H1 (cell line): ENCODE data around the gene BATF2. TPM values are rescaled to one million over a fixed set of nuclear protein-coding genes. Genes with fewer than 3 reads are reported as not detected.

Experiments used
- CTCF ChIA-PET: fragments of 300-600 bp; sonication (Branson Sonifier 250); formaldehyde crosslinking; loops from one replicate; lab custom pipeline; 2021; ENCODE audit not compliant: partially characterized antibody; lab: Charles Lee
- POLR2A ChIA-PET: fragments of 300-600 bp; sonication (Branson Sonifier 250); formaldehyde crosslinking; loops from one replicate; lab custom pipeline; 2021; ENCODE audit warnings: inconsistent platforms; ENCODE audit not compliant: partially characterized antibody; lab: Charles Lee
- DNase-seq, 2 experiments: peaks; one replicate each; pipeline versions ENCODE4 v3.0.0 to v3.0.0-alpha.2; 2010 to 2022; ENCODE audit warnings: low spot score in 2 of 2, low read depth in 1 of 2, mixed read lengths in 1 of 2
- FAIRE-seq: peaks from 2 replicates; lab custom pipeline; 2011; peaks lifted over from hg19 to GRCh38; lab: Jason Lieb, UNC
- H2AFZ ChIP-seq: 2 replicates; pipeline ENCODE4 v1.8.1; 2012; ENCODE audit warnings: low read length, inconsistent platforms
- H2AK5ac ChIP-seq: 2 replicates; pipeline ENCODE4 v1.6.1; 2013; ENCODE audit warnings: low read depth, low read length
- H2BK120ac ChIP-seq: replicated peaks from 2 replicates; pipeline ENCODE3; 2013; ENCODE audit warnings: low read depth, low read length, inconsistent platforms
- H2BK12ac ChIP-seq: 2 replicates; pipeline ENCODE4 v1.6.1; 2013; ENCODE audit warnings: low read depth, low read length
- H2BK15ac ChIP-seq: 2 replicates; pipeline ENCODE4 v1.6.1; 2013; ENCODE audit warnings: low read length
- H2BK20ac ChIP-seq: 2 replicates; pipeline ENCODE4 v1.6.1; 2013; ENCODE audit warnings: low read length
- H2BK5ac ChIP-seq: 2 replicates; pipeline ENCODE4 v1.6.1; 2013; ENCODE audit warnings: low read depth, low read length
- H3K14ac ChIP-seq: 2 replicates; pipeline ENCODE4 v1.6.1; 2013; ENCODE audit warnings: inconsistent platforms; ENCODE audit not compliant: insufficient read length
- H3K18ac ChIP-seq: 2 replicates; pipeline ENCODE4 v1.6.1; 2013; ENCODE audit warnings: low read length; ENCODE audit errors: extremely low read depth
- H3K23ac ChIP-seq: 2 replicates; pipeline ENCODE4 v1.6.1; 2013; ENCODE audit warnings: inconsistent platforms; ENCODE audit not compliant: insufficient read length
- H3K23me2 ChIP-seq: 2 replicates; pipeline ENCODE4 v1.6.1; 2013; ENCODE audit warnings: low read depth, low read length
- H3K27ac ChIP-seq: 2 replicates; pipeline ENCODE4 v1.6.1; 2011; ENCODE audit warnings: low read depth, low read length, inconsistent platforms
- H3K27me3 ChIP-seq, 4 experiments: replicated peaks in 1 of 4; 1 replicate in 1 of 4; 2 replicates in 3 of 4; pipeline versions ENCODE4 v1.6.1 to v1.8.1; 2011 to 2013; ENCODE audit warnings: low read length in 3 of 4, mild to moderate bottlenecking in 3 of 4, inconsistent platforms in 2 of 4, mixed read lengths in 2 of 4, moderate library complexity in 1 of 4; ENCODE audit not compliant: control insufficient read depth in 3 of 4, insufficient read depth in 3 of 4; ENCODE audit errors: extremely low read depth in 1 of 4
- H3K36me3 ChIP-seq, 4 experiments: 2 replicates each; pipeline versions ENCODE4 v1.6.1 to v1.8.1; 2011 to 2013; ENCODE audit warnings: mild to moderate bottlenecking in 4 of 4, low read length in 3 of 4, moderate library complexity in 2 of 4, control low read depth in 1 of 4, inconsistent platforms in 1 of 4; ENCODE audit not compliant: insufficient read depth in 4 of 4, control insufficient read depth in 2 of 4
- H3K4ac ChIP-seq: replicated peaks from 2 replicates; pipeline ENCODE3; 2013; ENCODE audit warnings: low read length, low read depth, mixed read lengths, inconsistent platforms; ENCODE audit not compliant: insufficient read length
- H3K4me1 ChIP-seq, 4 experiments: replicated peaks in 1 of 4; 1 replicate in 1 of 4; 2 replicates in 3 of 4; pipeline versions ENCODE4 v1.6.1 to v1.8.1; 2011 to 2013; ENCODE audit warnings: low read length in 3 of 4, inconsistent platforms in 2 of 4, mixed read lengths in 1 of 4; ENCODE audit not compliant: insufficient read depth in 4 of 4, control insufficient read depth in 3 of 4
- H3K4me2 ChIP-seq, 2 experiments: 2 replicates each; pipeline versions ENCODE4 v1.6.1 to v1.8.1; 2011 to 2013; ENCODE audit warnings: low read depth in 2 of 2, low read length in 2 of 2, control low read depth in 1 of 2, inconsistent platforms in 1 of 2, mild to moderate bottlenecking in 1 of 2; ENCODE audit not compliant: insufficient read depth in 1 of 2
- H3K4me3 ChIP-seq, 4 experiments: fragments of 200-600, 300-600 bp in 1 of 4; sonication (generic), shearing (Covaris generic), sonication (Bioruptor Twin) in 1 of 4; 2 replicates each; pipeline versions ENCODE4 v1.5.1 to v1.8.1; 2011 to 2016; ENCODE audit warnings: low read length in 4 of 4, low read depth in 3 of 4, control low read depth in 2 of 4, inconsistent platforms in 2 of 4, mild to moderate bottlenecking in 2 of 4, mixed read lengths in 1 of 4, moderate library complexity in 1 of 4; ENCODE audit not compliant: insufficient read depth in 2 of 4; ENCODE audit errors: extremely low read depth in 1 of 4
- H3K56ac ChIP-seq: replicated peaks from 2 replicates; pipeline ENCODE3; 2013; ENCODE audit warnings: low read depth, mild to moderate bottlenecking, mixed read lengths, low read length, inconsistent platforms; ENCODE audit not compliant: insufficient read length
- H3K79me1 ChIP-seq: 2 replicates; pipeline ENCODE4 v1.6.1; 2013; ENCODE audit warnings: low read depth, low read length, control low read depth
- H3K79me2 ChIP-seq, 2 experiments: 2 replicates each; pipeline versions ENCODE4 v1.6.1 to v1.8.1; 2012 to 2013; ENCODE audit warnings: low read length in 2 of 2, mild to moderate bottlenecking in 2 of 2, inconsistent platforms in 1 of 2; ENCODE audit not compliant: insufficient read depth in 2 of 2, control insufficient read depth in 1 of 2
- H3K9ac ChIP-seq, 4 experiments: replicated peaks in 1 of 4; 1 replicate in 1 of 4; 2 replicates in 3 of 4; pipeline versions ENCODE4 v1.6.1 to v1.8.1; 2011 to 2013; ENCODE audit warnings: low read depth in 3 of 4, low read length in 3 of 4, control low read depth in 2 of 4, mild to moderate bottlenecking in 2 of 4, moderate library complexity in 2 of 4, inconsistent platforms in 1 of 4; ENCODE audit errors: extremely low read depth in 1 of 4
- H3K9me3 ChIP-seq, 2 experiments: 2 replicates each; pipeline versions ENCODE4 v1.6.1 to v1.8.1; 2012 to 2013; ENCODE audit warnings: mild to moderate bottlenecking in 2 of 2, moderate library complexity in 2 of 2, control low read depth in 1 of 2, inconsistent platforms in 1 of 2, low read depth in 1 of 2, low read length in 1 of 2, mixed read lengths in 1 of 2; ENCODE audit not compliant: insufficient read depth in 2 of 2
- H4K20me1 ChIP-seq, 2 experiments: replicated peaks in 1 of 2; 2 replicates each; pipeline versions ENCODE3 to v1.8.1; 2011 to 2013; ENCODE audit warnings: inconsistent platforms in 2 of 2, low read length in 2 of 2, mild to moderate bottlenecking in 1 of 2; ENCODE audit not compliant: insufficient read depth in 2 of 2, control insufficient read depth in 1 of 2
- H4K5ac ChIP-seq: 2 replicates; pipeline ENCODE4 v1.6.1; 2013; ENCODE audit warnings: low read length, low read depth, mixed read lengths, inconsistent platforms; ENCODE audit not compliant: insufficient read length
- H4K8ac ChIP-seq: 2 replicates; pipeline ENCODE4 v1.8.0; 2013; ENCODE audit warnings: mild to moderate bottlenecking, moderate library complexity, low read length, inconsistent platforms; ENCODE audit not compliant: insufficient read depth; ENCODE audit errors: extremely low read depth
- H4K91ac ChIP-seq: replicated peaks from 2 replicates; pipeline ENCODE3; 2013; ENCODE audit warnings: low read length, mixed read lengths, inconsistent platforms; ENCODE audit not compliant: insufficient read length
- ASH2L ChIP-seq: fragments of 200-600, 300-600 bp; sonication (generic); IDR thresholded peaks from one replicate; pipeline ENCODE4 v1.7.1; 2017; ENCODE audit warnings: low read length
- BACH1 ChIP-seq: IDR thresholded peaks from 2 replicates; pipeline ENCODE4 v1.6.1; 2012; ENCODE audit warnings: low read length, improper control_type of control experiment
- BRCA1 ChIP-seq: IDR thresholded peaks from 2 replicates; pipeline ENCODE4 v1.6.1; 2012; ENCODE audit warnings: low read depth, low read length, improper control_type of control experiment
- CEBPB ChIP-seq: IDR thresholded peaks from 2 replicates; pipeline ENCODE4 v1.6.1; 2012; ENCODE audit warnings: low read depth, low read length
- CREB1 ChIP-seq: IDR thresholded peaks from 2 replicates; pipeline ENCODE4 v1.6.1; 2012; ENCODE audit warnings: inconsistent platforms
- GABPA ChIP-seq: IDR thresholded peaks from 2 replicates; pipeline ENCODE4 v1.6.1; 2011; ENCODE audit warnings: mild to moderate bottlenecking, low read length, moderate library complexity, borderline replicate concordance; ENCODE audit not compliant: insufficient read depth
- KDM4A ChIP-seq: IDR thresholded peaks from one replicate; pipeline ENCODE4 v1.7.1; 2012; ENCODE audit warnings: low read depth, mild to moderate bottlenecking, moderate library complexity, low read length, inconsistent platforms; ENCODE audit not compliant: severe bottlenecking
- POLR2AphosphoS5 ChIP-seq: IDR thresholded peaks from 2 replicates; pipeline ENCODE4 v1.6.1; 2011; ENCODE audit warnings: low read depth, low read length
- RXRA ChIP-seq: IDR thresholded peaks from 2 replicates; pipeline ENCODE4 v1.6.1; 2011; ENCODE audit warnings: low read depth, mild to moderate bottlenecking, low read length, moderate library complexity; ENCODE audit not compliant: insufficient read depth
- TAF7 ChIP-seq: optimal IDR thresholded peaks from 2 replicates; pipeline ENCODE3; 2011; ENCODE audit warnings: low read depth, mild to moderate bottlenecking, inconsistent platforms, low read length, moderate library complexity, borderline replicate concordance
- YY1 ChIP-seq: IDR thresholded peaks from 2 replicates; pipeline ENCODE4 v1.6.1; 2011; ENCODE audit warnings: low read depth, mild to moderate bottlenecking, low read length
- WGBS, 2 experiments: shearing (Covaris generic) in 1 of 2; methylation state at CpG; one replicate each; pipeline versions ENCODE4 v1.1.6 to v1.1.7; 2013 to 2015; ENCODE audit warnings: low lambda C conversion rate in 2 of 2, mixed read lengths in 2 of 2, inconsistent platforms in 1 of 2, low coverage in 1 of 2, missing lambda C conversion rate in 1 of 2; ENCODE audit not compliant: insufficient replicate concordance in 2 of 2, insufficient coverage in 1 of 2, insufficient read length in 1 of 2; ENCODE audit errors: extremely low coverage in 1 of 2, missing lambda C conversion rate in 1 of 2; 5-methylcytosine and 5-hydroxymethylcytosine counted together
- polyA plus RNA-seq, 7 experiments: library from polyadenylated mRNA; depleted of rRNA in 3 of 7; stranded (reverse) in 5 of 7; unstranded in 2 of 7; fragments of >200 nt in 5 of 7; fragments of 200-250 nt in 2 of 7; gene quantifications; 1 replicate in 5 of 7; 2 replicates in 1 of 7; 4 replicates in 1 of 7; pipeline versions ENCODE4 v1.2.1 to v1.2.3, GENCODE V29; 2011 to 2013; ENCODE audit warnings: missing spikeins in 2 of 7, mixed read lengths in 2 of 7
- total RNA-seq: library from RNA; stranded (reverse); fragmentation: NEBNext Ultra II Directional; extraction: Animal tissue kit (Norgen Biotek cat#: 25700); gene quantifications from 2 replicates; pipeline ENCODE4 v1.2.1, GENCODE V29; 2021
- TF ChIP-seq, protein P1 (sequence below): IDR thresholded peaks from 2 replicates; pipeline ENCODE4 v1.6.1; 2012; ENCODE audit warnings: inconsistent platforms

The BATF2 gene
- total and polyA plus RNA-seq, 2 of the 8 experiments (the other 6 are each of a cell fraction or from before 2014, with no cell fraction given), result 1.4 to 3.1 TPM

DNA sequence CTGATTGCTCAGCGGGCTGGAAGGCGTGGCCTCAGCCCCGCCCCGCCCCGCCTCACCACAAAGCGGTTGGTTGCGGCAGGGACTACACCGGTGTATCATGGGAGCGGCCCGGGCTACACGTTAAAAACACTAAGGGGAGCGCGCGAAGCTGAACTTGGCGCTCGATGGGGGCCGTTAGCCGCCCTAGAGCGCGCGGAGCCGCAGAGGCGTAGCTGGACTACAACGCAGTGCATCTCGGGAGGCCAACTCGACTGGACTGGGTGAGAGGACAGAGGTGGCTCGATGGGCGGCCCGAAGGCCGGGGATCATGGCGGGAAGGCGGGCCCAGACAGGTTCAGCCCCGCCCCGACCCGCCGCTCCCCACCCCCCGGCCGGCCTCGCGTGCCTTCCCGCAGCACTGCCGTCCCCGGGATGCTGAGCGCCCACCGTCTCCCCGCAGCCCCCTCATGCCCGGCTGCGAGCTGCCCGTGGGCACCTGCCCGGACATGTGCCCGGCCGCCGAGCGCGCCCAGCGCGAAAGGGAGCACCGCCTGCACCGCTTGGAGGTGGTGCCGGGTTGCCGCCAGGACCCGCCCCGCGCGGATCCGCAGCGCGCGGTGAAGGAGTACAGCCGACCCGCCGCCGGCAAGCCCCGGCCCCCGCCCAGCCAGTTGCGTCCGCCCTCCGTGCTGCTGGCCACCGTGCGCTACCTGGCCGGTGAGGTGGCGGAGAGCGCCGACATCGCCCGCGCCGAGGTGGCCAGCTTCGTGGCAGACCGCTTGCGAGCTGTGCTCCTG, 44.3 kb upstream of the BATF2 start, which contains the start of gene SAC3D1:
SAC3D1 (plus strand) TSS at position 364 of the 776 bp plus-strand sequence; CDS start at position 447, 83 bp downstream.
- DNase-seq, result peak; percentile 80 to 94
- peak within 1 kb of the TSS; percentile 85; the same call in 1 of the 2 replicates for H3K27ac ChIP-seq
- peak; percentile 53 for TF ChIP-seq CREB1
- TF ChIP-seq CEBPB, result no peak
- peak; percentile 70 for TF ChIP-seq KDM4A
- TF ChIP-seq, protein P1, sequence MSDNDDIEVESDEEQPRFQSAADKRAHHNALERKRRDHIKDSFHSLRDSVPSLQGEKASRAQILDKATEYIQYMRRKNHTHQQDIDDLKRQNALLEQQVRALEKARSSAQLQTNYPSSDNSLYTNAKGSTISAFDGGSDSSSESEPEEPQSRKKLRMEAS, result peak; percentile 40; the same call in 1 of the 2 replicates
- TF ChIP-seq BRCA1, result no peak
- peak; percentile 63 for TF ChIP-seq TAF7
- peak; percentile 65 for TF ChIP-seq ASH2L
- peak; percentile 25; the same call in 1 of the 2 replicates for TF ChIP-seq BACH1
- peak; percentile 67 for TF ChIP-seq POLR2AphosphoS5
- peak; percentile 23; the same call in 1 of the 2 replicates for TF ChIP-seq YY1
- TF ChIP-seq GABPA, result no peak
- no peak for TF ChIP-seq RXRA

More for the DNA sequence above, 44.3 kb upstream of the BATF2 start, which contains the start of gene SAC3D1:
- H2BK5ac ChIP-seq, result peak within 1 kb of the TSS; percentile 98
- peak within 1 kb of the TSS; percentile 63 to 90 for H3K4me2 ChIP-seq
- no peak within 1 kb of the TSS for H3K23ac ChIP-seq
- H3K4ac ChIP-seq, result peak within 1 kb of the TSS; percentile 78
- H3K79me1 ChIP-seq, result peaks cover 2% of the 10 kb centered on the region
- H2AK5ac ChIP-seq, result no peak within 1 kb of the TSS
- FAIRE-seq, result peak; percentile 66
- H3K56ac ChIP-seq, result peak within 1 kb of the TSS; percentile 83
- H3K4me3 ChIP-seq, result peak within 1 kb of the TSS; percentile 48 to 93 (median 80)
- H3K9ac ChIP-seq, result peak within 1 kb of the TSS; percentile 86 to 94 (median 92)
- peak within 1 kb of the TSS; percentile 96 for H4K8ac ChIP-seq
- no peaks in the 10 kb centered on the region for H3K9me3 ChIP-seq
- H3K27me3 ChIP-seq, result no peaks in the 10 kb centered on the region
- no peak within 1 kb of the TSS for H2BK20ac ChIP-seq
- no peaks in the 10 kb centered on the region; a peak in 2 of 7 replicates for H3K4me1 ChIP-seq
- no peak within 1 kb of the TSS for H2BK15ac ChIP-seq
- no peak within 1 kb of the TSS for H4K91ac ChIP-seq
- H4K20me1 ChIP-seq, result peaks cover 10 to 13% of the 10 kb centered on the region in 2 experiments
- peaks cover 0 to 16% of the 10 kb centered on the region in 2 experiments; a peak in 2 of 4 replicates for H3K79me2 ChIP-seq
- peak within 1 kb of the TSS; percentile 74 for H4K5ac ChIP-seq
- WGBS, 2 experiments, result 3% methylated on average over 63 of the region's 91 CpGs; no CpG with 5 or more reads in 1 of the 2 experiments
- no peak within 1 kb of the TSS for H2BK120ac ChIP-seq
- H3K23me2 ChIP-seq, result no peaks in the 10 kb centered on the region; the same call in 1 of the 2 replicates
- ChIA-PET CTCF (interaction anchor here (1.0 to 4.2 kb wide), 9 partner anchors 9 to 156 kb away, joined by 3 to 12 read pairs (median 3); partner anchors contain the start of genes ARL2 and CDCA5), POLR2A (interaction anchor here (0.6 to 3.5 kb wide), 19 partner anchors 9 to 252 kb away, joined by 3 to 10 read pairs (median 4); partner anchors contain the start of genes ARL2, CDCA5, MEN1 and SNX15)
- peak within 1 kb of the TSS; percentile 71; the same call in 1 of the 2 replicates for H2AFZ ChIP-seq
- no peak within 1 kb of the TSS for H3K14ac ChIP-seq
- H2BK12ac ChIP-seq, result peak within 1 kb of the TSS; percentile 12; the same call in 1 of the 2 replicates
- peak within 1 kb of the TSS; percentile 93 for H3K18ac ChIP-seq
- H3K36me3 ChIP-seq, result peaks cover 3 to 12% (median 6%) of the 10 kb centered on the region in 4 experiments; a peak in 4 of 8 replicates
